ENCODE results near the gene CCL3.
"Not testable (repeated sequence)": the region's sequence is repeated elsewhere in the genome, so short reads cannot be mapped to it uniquely, and the experiment has no call there.

DNA sequence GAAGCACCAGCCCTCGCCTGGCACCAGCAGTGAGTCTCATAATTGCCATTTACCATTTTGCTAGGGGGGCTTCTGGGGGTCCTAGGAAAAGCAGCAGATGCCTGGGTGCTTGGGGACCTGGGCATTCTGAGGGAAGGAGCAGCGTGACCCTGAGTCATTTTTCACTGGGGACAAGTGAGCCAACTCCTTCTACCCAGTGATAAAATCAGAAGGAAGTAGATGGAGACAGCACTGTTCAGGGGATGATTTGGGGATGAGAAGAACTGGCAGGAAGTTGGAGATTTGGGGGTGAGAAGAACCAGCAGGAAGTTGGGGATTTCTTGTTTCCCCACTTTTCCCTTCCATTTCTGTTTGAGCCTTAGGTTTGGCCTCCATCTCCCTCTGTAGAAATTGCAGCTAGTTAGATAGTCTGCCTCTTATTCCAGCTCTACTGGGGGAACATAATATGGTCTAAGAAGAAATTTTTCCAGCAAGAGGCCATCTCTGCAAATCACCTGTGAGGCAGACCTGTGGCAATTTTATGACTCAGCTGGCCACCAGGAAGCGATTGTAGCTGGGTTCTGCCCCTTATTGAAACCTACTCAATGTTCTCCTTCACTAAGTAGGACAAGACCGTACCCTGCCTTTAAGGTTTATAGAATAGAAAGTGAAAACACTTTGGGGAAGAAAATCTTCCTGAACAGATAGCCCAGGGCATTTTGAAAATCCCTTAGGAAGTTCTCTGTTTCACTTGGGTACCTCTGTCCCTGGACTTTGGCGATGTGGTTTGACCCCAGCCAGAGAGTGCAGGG, 8.1 kb downstream of the CCL3 start:
- not testable (repeated sequence) for TF ChIP-seq EZH2 (IDR thresholded peaks at IDR 0.05; ENCODE audit: insufficient read depth, poor library complexity, severe bottlenecking); EZH2phosphoT487 (IDR thresholded peaks at IDR 0.05; ENCODE audit: insufficient read depth, low read depth)
